Activated gamma-delta T cell (primary cell): Measurements from ENCODE around the gene IGSF21.
"Not testable (repeated sequence)": the region's sequence is repeated elsewhere in the genome, so short reads cannot be mapped to it uniquely, and the experiment has no call there.

Source experiments
- DNase-seq: peaks from one replicate; lab custom pipeline; 2025; lab: John Stamatoyannopoulos, UW

The IGSF21 gene

GRCh38 chr1:18398791-18399530, 291.4 kb downstream of the IGSF21 start:
- DNase-seq, result no peak

DNA sequence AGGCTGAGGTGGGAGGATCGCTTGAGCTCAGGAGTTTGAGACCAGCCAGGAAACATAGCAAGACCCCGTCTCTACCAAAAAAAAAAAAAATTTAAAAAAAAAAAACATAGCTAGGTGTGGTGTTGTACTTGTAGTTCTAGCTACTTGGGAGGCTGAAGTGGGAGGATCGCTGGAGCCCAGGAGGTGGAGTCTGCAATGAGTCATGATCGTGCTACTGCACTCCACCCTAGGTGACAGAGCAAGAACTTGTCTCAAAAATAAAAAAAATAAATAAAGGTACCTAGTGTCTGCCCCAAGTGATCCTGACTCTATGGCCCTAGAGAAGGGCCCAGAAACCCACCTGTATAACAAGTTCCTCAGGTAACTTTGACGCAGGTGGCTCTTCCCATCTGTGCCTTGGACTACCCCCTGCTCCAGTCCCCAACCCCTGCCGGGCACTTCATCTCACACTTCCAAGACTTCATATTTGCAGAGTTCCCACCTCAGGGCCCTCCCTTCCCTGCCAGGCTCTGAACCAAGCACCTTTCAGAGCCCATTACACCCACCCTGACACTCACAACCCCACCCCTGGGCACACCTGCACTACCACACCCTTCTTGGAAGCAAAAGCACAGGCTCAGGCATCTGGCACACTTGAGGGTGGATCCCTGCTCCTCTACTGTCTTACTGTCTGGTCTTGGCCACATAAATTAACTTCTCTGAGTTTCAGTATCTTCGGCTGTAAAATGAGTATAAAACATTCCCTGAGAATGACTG, 292.9 kb downstream of the IGSF21 start:
- DNase-seq, result no peak

DNA sequence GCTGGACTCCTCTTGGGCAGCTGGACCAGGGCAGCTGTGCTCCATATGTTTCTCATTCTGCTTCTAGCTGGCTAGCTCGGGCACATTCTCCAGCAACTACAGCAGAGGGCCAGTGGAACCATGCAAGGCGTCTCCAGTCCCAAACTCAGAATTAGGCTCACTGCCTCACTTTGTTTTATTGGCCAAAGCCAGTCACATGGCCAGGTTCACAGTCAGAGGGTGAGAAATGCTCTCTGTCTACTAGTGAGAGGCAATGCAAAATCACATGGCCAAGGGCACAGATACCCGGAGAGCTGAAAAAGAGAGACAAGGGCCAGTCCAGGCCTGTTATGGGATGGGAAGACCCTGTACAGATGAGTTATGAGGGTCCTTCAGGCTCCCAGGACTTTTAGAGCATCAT, 294.3 kb downstream of the IGSF21 start:
- DNase-seq, result no peak

- DNase-seq, result no peak
Measured at GRCh38 chr1:18404460-18404859, 296.9 kb downstream of the IGSF21 start.

GRCh38 chr1:18407166-18408045, 299.8 kb downstream of the IGSF21 start:
- no peak for DNase-seq

- no peak for DNase-seq
Measured at GRCh38 chr1:18408656-18409370, 301.2 kb downstream of the IGSF21 start.

DNA sequence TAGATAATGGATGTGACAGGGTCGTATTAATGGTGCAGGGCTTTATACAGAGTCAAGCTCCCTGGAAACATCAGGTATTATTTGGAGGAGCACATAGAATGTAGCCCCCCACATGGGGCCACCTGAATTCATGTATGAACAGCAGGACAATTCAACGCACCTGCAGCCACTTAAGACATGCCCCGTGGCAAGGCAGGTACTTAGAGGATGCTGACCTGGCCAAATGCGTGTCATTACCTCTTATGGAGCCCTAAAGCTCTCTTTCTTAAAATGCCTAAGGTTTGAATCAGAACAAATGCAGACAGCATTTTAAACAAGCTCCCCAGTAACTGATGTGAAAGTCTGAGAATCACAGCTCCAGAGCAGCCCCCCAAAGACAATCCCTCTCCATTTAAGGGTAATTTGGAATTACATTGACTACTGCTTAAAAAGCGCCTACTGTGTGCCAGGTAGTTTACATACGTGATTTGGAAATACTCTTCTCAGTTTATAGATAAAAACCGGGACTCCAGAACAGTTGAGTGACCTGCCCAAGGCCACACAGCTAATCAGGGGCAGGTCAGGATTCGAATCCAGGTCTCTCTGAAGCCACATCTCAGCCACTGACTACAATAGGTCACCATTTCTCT, 302.1 kb downstream of the IGSF21 start:
- no peak for DNase-seq

DNA sequence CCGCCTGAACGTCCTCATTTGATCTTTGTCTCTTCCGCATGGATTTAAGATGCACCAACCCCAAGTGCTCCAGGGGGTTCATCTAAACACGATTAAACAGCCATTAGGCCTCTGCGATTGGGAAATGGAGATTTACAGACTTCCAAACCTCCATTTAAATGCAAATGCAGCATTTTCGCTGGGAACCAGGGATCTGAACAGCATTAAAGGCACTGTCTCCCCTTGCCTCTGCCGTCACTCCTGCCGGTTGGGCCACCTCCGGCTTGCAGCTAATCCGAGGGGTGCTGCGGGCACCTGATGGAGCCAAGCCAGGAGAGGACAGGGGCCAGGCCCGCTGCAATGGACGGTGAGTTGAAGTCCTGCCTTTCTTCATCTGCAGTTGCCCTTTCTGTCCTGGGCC, 302.8 kb downstream of the IGSF21 start:
- DNase-seq, result no peak

- DNase-seq, result no peak
Measured at GRCh38 chr1:18411321-18411720, 303.7 kb downstream of the IGSF21 start.

DNA sequence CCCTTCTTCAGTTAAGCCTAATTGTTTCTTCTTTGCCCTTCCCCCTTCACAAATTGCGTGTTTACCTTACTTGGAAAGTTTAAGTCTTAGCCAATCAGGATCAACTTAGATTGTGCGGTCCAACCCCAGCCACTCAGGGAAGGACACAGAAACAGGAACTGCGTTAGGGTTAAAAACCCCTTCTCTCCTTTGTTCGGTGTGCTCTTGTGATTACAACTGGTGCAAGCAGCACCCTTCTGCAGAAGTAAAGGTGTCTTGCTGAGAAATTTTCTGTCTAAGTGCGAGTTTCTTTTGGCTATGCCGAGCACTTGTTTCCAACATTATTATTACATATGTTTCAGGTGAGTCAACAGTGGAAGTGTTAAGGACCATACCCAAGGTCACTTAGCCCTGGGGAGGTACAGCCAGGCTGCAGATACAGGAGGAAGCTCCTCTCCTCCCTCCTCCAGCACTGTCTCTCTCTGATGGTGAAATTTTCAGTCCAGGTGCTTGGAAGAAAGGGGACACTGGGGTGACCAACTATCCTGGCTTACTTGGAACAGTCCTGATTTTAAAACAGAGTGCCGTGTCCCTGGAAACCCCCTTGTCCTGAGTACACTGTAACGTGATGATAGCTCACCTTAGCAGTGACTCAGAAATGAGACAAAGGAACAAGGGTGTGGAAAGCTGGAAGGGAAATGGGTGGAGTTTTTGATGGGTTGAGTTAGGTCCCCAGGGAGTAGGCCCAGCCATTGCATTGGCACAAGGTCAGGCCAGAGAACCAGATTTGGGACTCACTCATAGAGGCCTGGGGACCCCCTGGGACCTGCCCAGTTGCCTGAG, 304.4 kb downstream of the IGSF21 start:
- DNase-seq, result no peak

- DNase-seq, result no peak
Measured at GRCh38 chr1:18412882-18413353, 305.3 kb downstream of the IGSF21 start.

GRCh38 chr1:18413541-18414305, 306.1 kb downstream of the IGSF21 start:
- no peak for DNase-seq

GRCh38 chr1:18414321-18414720, 306.7 kb downstream of the IGSF21 start:
- no peak for DNase-seq

- no peak for DNase-seq
Measured at GRCh38 chr1:18414872-18415447, 307.4 kb downstream of the IGSF21 start.

- DNase-seq, result no peak
Measured at GRCh38 chr1:18415448-18416027, 307.9 kb downstream of the IGSF21 start.

DNA sequence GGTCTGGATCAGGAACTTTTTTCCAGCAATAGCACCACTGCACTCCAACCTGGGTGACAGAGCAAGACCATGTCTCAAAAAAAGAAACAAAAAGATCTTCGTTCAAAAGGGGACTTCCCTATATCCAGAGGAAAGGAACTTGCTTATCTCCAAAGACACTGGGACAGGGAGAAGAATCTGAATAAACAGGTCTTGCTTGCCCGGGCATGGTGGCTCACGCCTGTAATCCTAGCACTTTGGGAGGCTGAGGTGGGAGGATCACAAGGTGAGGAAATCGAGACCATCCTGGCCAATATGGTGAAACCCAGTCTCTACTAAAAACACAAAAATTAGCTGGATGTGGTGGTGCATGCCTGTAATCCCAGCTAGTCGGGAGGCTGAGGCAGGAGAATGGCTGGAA, 308.5 kb downstream of the IGSF21 start:
- DNase-seq, result not testable (repeated sequence)

DNA sequence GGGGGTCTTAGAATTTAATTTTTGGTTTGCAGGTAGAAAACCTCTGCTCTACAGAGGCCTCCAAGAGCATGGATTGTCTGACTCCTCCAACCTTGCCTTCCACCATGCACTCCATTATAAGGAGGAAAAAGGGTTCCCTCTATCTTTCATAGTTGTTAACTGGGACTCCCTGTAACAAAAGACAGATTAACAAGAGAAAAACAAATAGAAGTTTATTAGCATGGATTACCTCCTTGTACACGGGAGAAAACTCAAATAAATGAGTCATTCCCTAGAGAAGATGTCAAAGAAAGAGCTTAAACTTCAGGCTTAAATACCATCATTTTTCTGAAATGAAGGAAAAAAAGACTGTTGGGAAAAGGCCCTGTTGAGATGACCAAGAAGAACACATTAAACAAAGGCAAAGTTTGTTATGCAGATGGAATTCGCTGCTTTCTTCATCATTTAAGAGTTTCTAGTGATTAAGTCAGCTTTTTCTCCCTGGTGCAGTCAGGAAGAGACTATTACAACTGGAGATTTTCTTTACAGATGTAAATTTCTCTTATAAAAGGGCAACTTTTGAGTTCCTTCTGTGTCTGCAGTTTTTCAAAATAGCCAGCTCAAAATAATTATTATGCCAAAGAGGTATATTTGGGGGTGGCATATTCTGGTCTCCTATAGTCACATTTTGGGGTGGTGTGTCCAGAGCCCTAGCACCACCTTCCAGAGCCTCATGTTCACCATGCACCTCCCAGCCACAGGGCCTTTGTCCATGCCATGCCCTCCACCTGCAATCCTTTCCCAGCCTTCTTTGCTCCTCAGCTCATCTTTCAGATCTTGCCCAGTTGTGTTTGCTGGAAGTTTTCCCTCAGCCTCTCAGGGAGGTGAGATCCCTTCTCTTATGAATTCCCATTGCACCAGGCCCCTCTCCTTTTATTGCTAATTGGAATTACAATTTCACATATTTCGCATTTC, 310.0 kb downstream of the IGSF21 start:
- DNase-seq, result no peak
